K562 (cell line): ENCODE results near the gene GOLGA2. TPM values are rescaled to one million over a fixed set of nuclear protein-coding genes. Genes with fewer than 3 reads are reported as not detected.

ENCODE experiments used
- BCL6 ChIP-seq: fragments of 250-450 bp; sonication (Bioruptor Pico); IDR thresholded peaks from 2 replicates; pipeline ENCODE4 v1.4.0; 2020
- CEBPG ChIP-seq, 3 experiments: fragments of 200-800 bp in 1 of 3; sonication (Bioruptor generic) in 1 of 3; sonication (generic) in 1 of 3; formaldehyde crosslinking in 1 of 3; IDR thresholded peaks in 2 of 3; conservative IDR thresholded peaks in 1 of 3; 2 replicates each; pipeline versions ENCODE4 v1.6.1 to v1.8.0; 2016 to 2022; ENCODE audit warnings: missing compliant biosample characterization in 2 of 3, missing genetic modification characterization in 2 of 3, mild to moderate bottlenecking in 1 of 3, missing genetic modification reagents in 1 of 3
- DNMT1 ChIP-seq: fragments of 450-650 bp; IDR thresholded peaks from 2 replicates; pipeline ENCODE4 v1.6.1; 2016; ENCODE audit warnings: antibody characterized with exemption, mild to moderate bottlenecking
- FIP1L1 ChIP-seq: fragments of 200-400 bp; formaldehyde crosslinking; IDR thresholded peaks from 2 replicates; pipeline ENCODE4 v1.6.1; 2018; ENCODE audit warnings: mild to moderate bottlenecking, low read depth, low read length; ENCODE audit not compliant: poor library complexity, severe bottlenecking
- HBP1 ChIP-seq: fragments of 450-650 bp; formaldehyde crosslinking; IDR thresholded peaks from 2 replicates; pipeline ENCODE4 v1.4.0; 2022; ENCODE audit warnings: missing genetic modification characterization
- MXD1 ChIP-seq: fragments of 250-450 bp; sonication (Bioruptor Pico); IDR thresholded peaks from 2 replicates; pipeline ENCODE4 v1.8.0; 2021; ENCODE audit warnings: borderline replicate concordance, mild to moderate bottlenecking, moderate library complexity; ENCODE audit not compliant: poor library complexity, severe bottlenecking
- MXI1 ChIP-seq: IDR thresholded peaks from 2 replicates; pipeline ENCODE4 v1.6.1; 2011; ENCODE audit warnings: low read depth, mild to moderate bottlenecking, improper control_type of control experiment, low read length
- PML ChIP-seq: IDR thresholded peaks from 2 replicates; pipeline ENCODE4 v1.6.1; 2012; ENCODE audit warnings: low read length, inconsistent platforms
- REST ChIP-seq, 2 experiments: fragments of 450-650 bp; formaldehyde crosslinking in 1 of 2; IDR thresholded peaks; 2 replicates each; pipeline versions ENCODE4 v1.4.0 to v1.6.1; 2014 to 2020; ENCODE audit warnings: mild to moderate bottlenecking in 2 of 2, borderline replicate concordance in 1 of 2, low read depth in 1 of 2
- RFX5 ChIP-seq: IDR thresholded peaks from 2 replicates; pipeline ENCODE4 v1.6.1; 2011; ENCODE audit warnings: low read depth, mild to moderate bottlenecking, improper control_type of control experiment, low read length
- SAP30 ChIP-seq: fragments of 200-600 bp; sonication (generic); IDR thresholded peaks from 2 replicates; pipeline ENCODE4 v1.6.1; 2012; ENCODE audit warnings: borderline replicate concordance, low read depth, mild to moderate bottlenecking, moderate library complexity, low read length, control low read depth, inconsistent platforms; ENCODE audit not compliant: insufficient read depth, poor library complexity, severe bottlenecking
- ZNF354B ChIP-seq: fragments of 250-450 bp; sonication (Bioruptor Pico); IDR thresholded peaks from 2 replicates; pipeline ENCODE4 v1.4.0; 2020
- ZNF436 ChIP-seq: fragments of 250-450, 450-650 bp; sonication (Bioruptor Pico); formaldehyde crosslinking; IDR thresholded peaks from 2 replicates; pipeline ENCODE4 v1.7.0; 2020; ENCODE audit warnings: mild to moderate bottlenecking
- ZNF57 ChIP-seq: fragments of 450-650 bp; formaldehyde crosslinking; IDR thresholded peaks from 2 replicates; pipeline ENCODE4 v1.4.0; 2020; ENCODE audit warnings: mild to moderate bottlenecking, moderate library complexity
- ZNF583 ChIP-seq: fragments of 250-450 bp; sonication (Bioruptor Pico); IDR thresholded peaks from 2 replicates; pipeline ENCODE4 v1.4.0; 2020
- ZNF707 ChIP-seq: fragments of 250-450 bp; sonication (Bioruptor Pico); conservative IDR thresholded peaks from 2 replicates; pipeline ENCODE4 v1.8.0; 2022; ENCODE audit warnings: inconsistent platforms, mild to moderate bottlenecking, moderate library complexity
- polyA plus RNA-seq, 8 experiments: library from polyadenylated mRNA; depleted of rRNA in 4 of 8; stranded (reverse) in 5 of 8; unstranded in 3 of 8; fragments of >200 nt; fragmentation: Nextera tagmentation in 2 of 8; fragmentation: Illumina TruSeq in 1 of 8; extraction: Ambion mirVana in 2 of 8; extraction: Trizol in 1 of 8; gene quantifications; 2 replicates each; pipeline versions ENCODE4 v1.2.1 to v1.2.3, GENCODE V29; 2011 to 2014; ENCODE audit warnings: inconsistent platforms in 1 of 8, missing spikeins in 1 of 8
- total RNA-seq, 7 experiments: library from RNA; depleted of rRNA in 6 of 7; stranded (reverse); fragments of >200 nt in 6 of 7; fragmentation: Illumina TruSeq in 2 of 7; extraction: Trizol in 2 of 7; gene quantifications; 2 replicates each; pipeline versions ENCODE4 v1.2.1 to v1.2.3, GENCODE V29; 2011 to 2021; ENCODE audit warnings: low replicate concordance in 1 of 7

Gene GOLGA2
- total and polyA plus RNA-seq, 9 of the 15 experiments (the other 6 are each of a cell fraction or from before 2014, with no cell fraction given), result 15.7 to 138 (median 76.0) TPM

- peak; percentile 100 for TF ChIP-seq MXI1
- TF ChIP-seq CEBPG (CRISPR knock-in tag; IDR thresholded peaks at IDR 0.05), result no peak
- TF ChIP-seq CEBPG (tag; conservative IDR thresholded peaks at IDR 0.05 in 1 of 2, IDR thresholded peaks at IDR 0.05 in 1 of 2), result peak in 1 of 2 experiments; percentile 80; a peak in 2 of 4 replicates
- no peak; the same call in 1 of the 2 replicates for TF ChIP-seq ZNF707 (CRISPR knock-in tag)
- TF ChIP-seq BCL6 (CRISPR knock-in tag), result peak; percentile 28; the same call in 1 of the 2 replicates
- no peak for TF ChIP-seq PML
- TF ChIP-seq MXD1 (CRISPR knock-in tag), result peak; percentile 100
- TF ChIP-seq RFX5, result no peak
- TF ChIP-seq ZNF436, result peak; percentile 45; the same call in 1 of the 2 replicates
- peak; percentile 95 for TF ChIP-seq FIP1L1
- TF ChIP-seq ZNF354B (CRISPR knock-in tag), result 0 out of 2 replicates have a peak, but pooled peaks have one; percentile 8
- TF ChIP-seq HBP1 (CRISPR knock-in tag), result peak; percentile 97
- no peak for TF ChIP-seq DNMT1
- 0 out of 2 replicates have a peak, but pooled peaks have one; percentile 49 for TF ChIP-seq ZNF57 (CRISPR knock-in tag)
- peak; percentile 98 for TF ChIP-seq SAP30
- TF ChIP-seq REST (IDR thresholded peaks at IDR 0.05; ENCODE audit: borderline replicate concordance), result no peak
- peak; percentile 81 for TF ChIP-seq REST (CRISPR knock-in tag; IDR thresholded peaks at IDR 0.05; ENCODE audit: low read depth)
- peak; percentile 85; the same call in 1 of the 2 replicates for TF ChIP-seq ZNF583 (CRISPR knock-in tag)
These were observed 46.8 kb upstream of the GOLGA2 start, which contains the start of the genes COQ4 and TRUB2 (continued) for GRCh38 chr9:128322404-128323211.
